Measurements from ENCODE around the gene NDEL1.

The NDEL1 gene

DNA sequence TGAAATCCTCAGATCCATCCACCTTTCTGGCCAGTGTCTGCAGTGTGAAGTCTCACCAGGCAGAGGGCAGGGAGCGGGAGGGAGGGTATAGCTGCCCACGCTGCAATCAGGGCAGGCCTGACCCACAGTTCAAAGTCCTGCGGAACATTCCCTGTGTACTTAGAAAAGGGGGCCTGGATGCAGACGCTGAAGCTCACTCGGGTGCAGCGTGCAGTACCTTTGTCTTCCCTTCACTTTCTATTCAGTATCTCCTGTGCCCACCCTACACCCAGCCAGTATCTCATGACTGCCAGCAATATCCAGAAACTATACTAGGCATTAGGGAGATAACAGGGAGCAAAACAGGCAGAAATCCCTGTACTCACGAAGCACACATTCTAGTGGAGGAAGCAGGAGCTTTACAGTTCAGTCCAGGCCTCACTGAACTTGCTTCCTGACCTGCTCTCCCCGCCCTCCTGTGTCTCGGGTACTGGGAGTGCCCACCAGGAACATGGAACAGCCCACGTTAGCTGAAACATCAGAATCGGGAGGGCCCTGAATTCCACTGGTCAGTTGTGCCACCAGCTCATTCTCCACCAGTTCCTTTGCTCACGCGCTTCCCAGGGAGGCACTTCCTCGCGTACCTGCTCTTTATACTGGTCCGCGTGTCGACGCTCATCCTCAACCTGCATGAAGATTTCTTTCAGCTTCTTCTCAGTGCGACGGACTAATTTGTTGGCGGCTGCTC, 42.2 kb downstream of the NDEL1 start:
- FAIRE-seq (no peak), DNase-seq (ENCODE audit: low spot score) (no peak)

DNA sequence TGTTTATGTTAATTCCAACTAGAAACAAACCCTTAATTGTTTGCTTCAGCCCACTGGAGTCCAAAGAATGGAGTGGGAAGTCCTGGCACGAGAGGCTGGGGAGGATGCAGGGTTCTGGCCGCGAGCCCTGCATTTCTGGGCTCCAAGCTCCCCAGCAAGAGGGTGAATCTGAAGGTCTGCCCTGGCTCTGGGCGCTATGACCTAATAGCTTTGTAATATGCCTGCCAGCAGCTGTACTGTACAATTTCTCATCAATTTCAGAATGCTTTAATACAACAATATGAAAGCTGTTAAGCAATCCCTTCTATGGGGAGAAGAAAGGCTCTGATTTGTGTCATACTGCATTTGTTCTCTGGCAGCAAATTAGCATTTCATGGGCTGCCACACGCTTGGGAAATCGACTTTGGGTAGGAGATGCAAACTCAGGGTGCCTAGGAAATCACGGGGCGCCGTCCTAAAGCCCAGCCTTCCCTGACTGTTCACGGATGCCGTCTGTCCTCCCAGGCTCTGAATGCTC, 43.8 kb downstream of the NDEL1 start:
- FAIRE-seq, result no peak

DNA sequence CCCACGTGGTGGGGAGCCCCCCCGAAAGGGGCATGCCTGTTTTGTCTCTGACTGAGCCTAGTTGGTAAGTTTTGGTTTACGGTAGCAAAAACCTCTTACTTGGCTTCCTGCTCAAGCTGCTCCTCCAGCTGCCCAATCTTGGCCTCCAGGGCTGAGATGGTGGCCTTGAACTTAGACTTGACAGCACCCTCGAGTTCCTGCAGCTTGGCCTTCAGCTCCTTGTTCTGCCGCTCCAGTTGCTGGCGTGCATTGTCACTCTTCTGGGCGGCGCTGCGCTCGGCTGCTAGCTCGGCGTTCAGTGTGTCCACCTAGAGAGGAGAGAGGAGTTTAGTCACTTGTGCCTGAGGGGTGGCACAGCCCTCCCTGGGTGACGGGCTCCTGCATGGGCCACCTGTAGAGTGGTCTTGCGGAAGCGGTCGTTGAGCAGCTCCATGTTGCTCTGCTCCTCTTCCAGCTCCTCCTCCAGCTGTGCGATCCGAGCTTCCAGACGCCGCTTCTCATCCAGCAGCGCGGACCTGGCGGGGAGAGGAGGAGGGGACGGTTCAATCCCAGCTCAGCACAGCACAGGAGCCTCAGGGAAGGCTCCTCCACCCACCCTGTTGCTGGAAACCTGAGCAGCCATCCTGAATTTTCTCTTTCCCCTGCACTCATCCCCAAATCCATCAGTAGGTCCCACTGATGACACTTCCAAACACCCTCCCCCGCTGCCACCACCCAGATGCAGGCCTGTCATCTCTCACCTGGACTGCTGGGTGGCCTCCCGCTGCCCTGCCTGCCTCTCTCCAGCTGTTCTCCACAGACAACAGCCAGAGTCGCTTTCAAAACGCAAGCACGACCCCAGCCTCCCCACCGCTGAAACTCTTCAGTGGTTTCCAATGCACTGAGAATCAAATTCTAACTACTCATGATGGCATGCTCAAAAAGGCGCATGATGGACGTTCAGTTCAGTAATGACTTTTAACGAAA, 44.6 kb downstream of the NDEL1 start:
- no peak for FAIRE-seq

More for the DNA sequence above, 43.8 kb downstream of the NDEL1 start:
- no peak for DNase-seq (ENCODE audit: low spot score)

DNA sequence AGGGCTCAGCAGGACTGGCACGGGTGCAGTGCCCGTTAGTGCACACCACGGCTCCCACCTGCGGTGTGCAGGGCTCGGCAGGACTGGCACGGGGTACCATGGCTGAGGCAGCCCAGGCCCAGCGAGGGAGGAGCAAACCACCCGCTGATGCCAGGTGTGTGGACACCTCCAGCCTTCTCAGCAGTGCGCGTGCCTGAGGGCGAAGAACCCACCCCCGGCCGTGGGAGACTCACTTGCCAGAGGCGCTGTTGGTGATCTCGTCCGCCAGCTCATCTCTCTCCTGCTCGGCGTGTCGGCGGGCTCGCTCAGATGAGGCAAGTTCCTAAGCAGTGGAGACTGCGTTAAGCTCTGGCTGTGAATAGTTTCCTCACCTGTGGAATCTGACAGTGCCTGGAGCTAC, 45.4 kb downstream of the NDEL1 start:
- no peak for FAIRE-seq
- DNase-seq (ENCODE audit: low spot score), result no peak

More for the DNA sequence above, 44.6 kb downstream of the NDEL1 start:
- no peak for DNase-seq (ENCODE audit: low spot score)

DNA sequence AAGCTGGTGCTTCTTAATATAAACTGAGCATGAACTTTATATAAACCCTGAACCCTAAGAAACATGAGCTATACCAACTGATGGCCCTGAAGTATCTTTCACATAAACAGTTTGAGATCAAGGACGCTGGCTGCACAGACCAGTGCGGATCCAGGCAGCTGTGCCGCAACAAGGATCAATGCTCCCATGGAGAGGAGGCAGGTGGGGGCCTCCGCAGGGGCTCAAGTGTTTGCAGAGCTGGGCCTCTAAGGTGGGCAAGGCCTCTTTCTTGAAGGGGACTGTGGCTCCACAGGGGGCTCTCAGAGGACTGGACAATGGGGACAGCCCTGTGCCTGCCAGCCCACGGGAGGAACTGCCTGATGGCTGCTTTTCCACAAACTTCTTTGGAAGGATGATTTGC, 46.0 kb downstream of the NDEL1 start:
- DNase-seq (ENCODE audit: low spot score) (no peak), FAIRE-seq (no peak)

DNA sequence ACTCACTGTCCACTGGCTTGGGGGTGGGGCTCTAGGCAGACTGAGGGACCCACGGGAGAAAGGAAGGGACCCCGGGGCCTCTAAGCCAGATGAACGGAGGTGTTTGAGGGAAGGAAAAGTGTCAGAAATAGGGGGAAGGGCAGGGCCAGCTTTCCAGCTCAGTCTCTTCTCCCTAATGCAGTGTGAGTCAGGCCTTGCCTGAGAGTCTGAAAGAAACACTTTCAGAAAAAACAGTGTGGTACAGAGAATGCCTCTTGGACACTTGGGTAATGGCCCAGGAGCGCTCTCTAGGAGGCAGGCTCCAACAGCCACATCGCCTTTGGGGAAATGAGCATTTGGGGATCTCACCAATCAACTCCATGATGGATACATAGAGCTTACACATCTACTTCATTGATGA, 46.9 kb downstream of the NDEL1 start:
- FAIRE-seq (no peak), DNase-seq (ENCODE audit: low spot score) (no peak)

DNA sequence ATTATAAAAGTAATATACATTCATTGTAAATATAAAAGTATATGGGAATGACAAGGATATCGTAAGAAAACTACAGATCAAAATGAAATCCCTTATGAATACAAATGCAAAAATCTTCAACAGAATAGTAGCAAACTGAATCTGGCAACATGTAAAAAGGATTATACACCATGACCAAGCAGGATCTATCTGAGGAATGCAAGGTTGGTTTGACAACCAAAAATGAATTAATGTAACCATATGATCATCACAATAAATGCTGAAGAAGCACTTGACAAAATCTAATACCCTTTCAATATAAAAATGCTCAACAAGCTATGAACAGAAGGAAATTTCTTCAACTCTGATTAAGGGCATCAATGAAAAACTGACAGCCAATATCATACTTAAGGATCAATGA, 48.8 kb downstream of the NDEL1 start:
- no peak for DNase-seq (ENCODE audit: low spot score)
- no peak for FAIRE-seq

DNA sequence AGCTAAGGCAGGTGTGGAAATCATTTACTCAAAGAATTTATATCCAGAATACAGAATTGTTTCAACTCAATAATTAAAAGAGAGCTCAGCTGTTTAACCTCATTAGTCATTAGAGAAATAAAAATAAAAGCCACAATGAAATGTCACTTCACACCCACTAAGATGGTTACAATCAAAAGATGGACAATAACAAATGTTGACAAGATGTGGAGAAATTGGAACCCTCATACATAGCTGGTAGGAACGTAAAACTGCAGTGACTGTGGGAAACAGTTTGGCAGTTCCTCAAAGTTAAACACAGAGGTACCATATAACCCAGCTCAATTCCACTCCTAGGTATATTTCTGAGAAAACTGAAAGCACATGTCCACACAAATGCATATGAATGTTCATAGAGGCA, 49.8 kb downstream of the NDEL1 start:
- DNase-seq (ENCODE audit: low spot score) (no peak), FAIRE-seq (no peak)

DNA sequence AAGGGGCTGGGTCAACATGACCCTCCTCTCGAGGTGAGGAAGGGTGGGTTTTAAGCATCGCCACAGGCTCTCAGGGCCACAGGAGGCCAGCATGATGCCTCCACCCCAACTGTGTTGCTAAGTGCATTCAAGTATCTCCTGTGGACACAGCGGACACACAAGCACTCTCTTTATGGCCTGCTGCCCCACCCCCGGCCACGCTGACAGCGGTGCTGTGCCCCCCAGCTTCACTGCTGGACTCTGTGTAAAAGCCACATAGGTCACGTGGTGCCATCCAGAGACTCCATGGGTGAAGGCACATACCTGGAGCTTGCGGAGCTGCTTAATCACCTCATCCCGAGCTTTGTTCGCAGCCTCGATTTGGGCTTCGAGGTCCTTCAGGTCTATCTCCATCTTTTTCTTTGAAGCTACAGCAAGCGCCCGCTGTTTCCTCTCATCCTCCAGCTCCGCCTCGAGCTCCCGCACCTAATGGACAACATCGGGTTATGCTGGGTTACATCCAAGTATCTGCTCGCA, 51.5 kb downstream of the NDEL1 start:
- DNase-seq (ENCODE audit: low spot score) (no peak), FAIRE-seq (no peak)

DNA sequence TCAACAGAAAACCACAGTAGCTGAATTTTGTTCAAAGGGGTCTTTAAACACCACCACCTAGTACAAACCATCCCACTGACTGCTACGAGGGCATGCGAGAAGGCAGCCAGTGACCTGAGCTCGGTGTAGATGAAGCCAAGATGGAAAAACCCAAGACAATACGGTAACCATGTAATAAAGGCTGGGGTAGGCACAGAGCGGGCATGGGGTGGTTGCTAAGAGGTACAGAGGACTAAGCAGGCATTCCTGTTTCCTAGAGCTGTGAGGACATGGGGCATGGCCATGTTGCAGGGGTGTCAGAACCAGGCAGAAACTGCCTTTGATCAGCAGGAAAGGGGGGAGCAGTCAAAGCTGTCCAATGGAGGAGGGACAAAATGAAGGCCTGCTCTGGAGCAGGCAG, 52.1 kb downstream of the NDEL1 start:
- DNase-seq (ENCODE audit: low spot score), result no peak
- no peak for FAIRE-seq

DNA sequence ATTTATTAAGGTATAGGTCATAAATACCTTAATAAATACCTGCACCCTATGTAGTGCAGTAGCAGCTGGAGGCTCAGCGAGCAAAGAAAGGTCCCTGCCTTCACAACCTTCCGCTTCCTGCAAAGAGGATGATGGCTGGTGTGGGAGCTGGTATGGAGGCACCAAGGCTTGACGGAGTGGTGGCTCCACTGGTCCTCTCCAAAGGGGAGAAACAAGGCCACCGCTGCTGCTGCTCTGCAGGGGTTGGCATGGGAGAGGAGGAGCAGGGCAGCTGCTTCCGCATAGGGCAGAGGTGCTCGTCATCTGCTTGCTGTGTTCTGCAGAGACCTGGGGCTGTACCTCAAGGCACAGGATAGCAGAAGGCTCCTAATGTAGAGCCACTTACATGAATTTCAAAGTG, 52.8 kb downstream of the NDEL1 start:
- DNase-seq (ENCODE audit: low spot score), result no peak
- no peak for FAIRE-seq

DNA sequence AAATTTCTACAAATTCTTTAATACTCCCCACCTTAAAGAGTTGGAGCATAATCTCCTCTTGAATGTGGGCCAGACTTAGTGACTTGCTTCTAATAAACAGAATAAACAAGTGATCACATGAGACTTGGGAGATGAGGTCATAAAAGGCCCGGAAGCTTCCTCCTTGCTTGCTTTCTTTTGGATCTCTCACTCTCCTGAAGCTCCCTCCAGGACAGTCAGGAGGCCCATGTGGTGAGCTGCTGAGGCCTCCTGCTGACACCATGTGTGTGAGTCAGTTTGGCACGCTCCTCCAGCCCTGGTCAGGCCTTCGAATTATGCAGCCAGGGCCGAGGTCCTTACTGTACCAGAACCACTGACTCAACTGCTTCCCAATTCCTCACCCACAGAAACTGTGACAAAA, 53.2 kb downstream of the NDEL1 start:
- DNase-seq (ENCODE audit: low spot score) (peak; percentile 76), FAIRE-seq (peak; percentile 59)

DNA sequence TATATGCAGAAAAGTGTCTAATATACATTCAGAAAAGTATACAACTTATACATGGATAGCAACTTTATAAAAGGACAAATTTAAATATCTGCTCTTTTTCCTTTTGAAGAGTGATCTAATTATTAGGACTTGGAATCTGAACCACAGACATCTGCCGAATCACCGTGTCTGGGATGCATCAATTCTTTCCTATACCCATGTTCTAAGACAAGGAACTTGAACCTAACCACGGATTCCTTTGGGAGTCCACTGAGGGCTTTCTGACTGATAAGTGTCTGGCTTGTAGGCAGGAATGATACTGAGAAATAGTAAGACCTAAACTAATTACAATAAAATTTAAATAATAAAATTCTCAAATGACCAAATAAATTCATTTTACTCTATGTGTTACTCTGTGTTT, 54.2 kb downstream of the NDEL1 start:
- DNase-seq (ENCODE audit: low spot score), result peak; percentile 7
- no peak for FAIRE-seq

DNA sequence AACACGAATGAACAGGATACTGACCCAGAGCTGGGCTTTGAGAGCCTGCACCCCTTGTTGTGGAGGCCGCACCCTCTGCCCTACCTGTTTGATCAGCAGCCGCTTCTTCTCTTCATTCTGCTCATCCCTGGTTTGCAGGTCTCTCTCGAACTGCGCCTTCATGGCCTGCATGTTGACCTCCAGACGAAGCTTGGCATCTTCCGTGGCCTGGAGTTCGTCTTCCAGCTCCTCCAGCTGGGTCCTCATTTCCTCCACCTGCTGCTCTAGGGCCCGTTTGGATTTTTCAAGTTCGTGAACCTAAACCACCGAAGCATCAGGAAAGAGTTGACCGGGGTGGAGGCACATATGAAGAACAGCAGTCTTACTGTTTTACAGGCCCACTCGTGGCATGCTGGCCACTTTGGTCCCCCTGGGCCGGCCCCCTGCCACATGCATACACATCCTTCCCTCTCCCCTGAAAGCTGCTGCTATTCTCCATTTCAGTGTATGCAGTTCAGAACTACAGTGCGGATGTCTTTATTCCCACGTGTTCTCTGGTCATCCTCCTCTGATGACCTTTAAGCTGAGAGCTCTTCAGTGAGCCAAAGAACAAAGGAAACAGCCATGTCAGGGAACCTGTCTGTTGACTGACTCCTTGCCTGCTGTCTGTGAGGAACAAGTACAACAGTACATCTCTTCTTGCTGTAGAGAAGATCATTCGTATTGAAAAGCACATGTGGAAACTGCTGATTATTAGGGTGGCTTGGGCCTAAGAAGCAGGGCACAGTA, 54.8 kb downstream of the NDEL1 start:
- FAIRE-seq, result no peak

DNA sequence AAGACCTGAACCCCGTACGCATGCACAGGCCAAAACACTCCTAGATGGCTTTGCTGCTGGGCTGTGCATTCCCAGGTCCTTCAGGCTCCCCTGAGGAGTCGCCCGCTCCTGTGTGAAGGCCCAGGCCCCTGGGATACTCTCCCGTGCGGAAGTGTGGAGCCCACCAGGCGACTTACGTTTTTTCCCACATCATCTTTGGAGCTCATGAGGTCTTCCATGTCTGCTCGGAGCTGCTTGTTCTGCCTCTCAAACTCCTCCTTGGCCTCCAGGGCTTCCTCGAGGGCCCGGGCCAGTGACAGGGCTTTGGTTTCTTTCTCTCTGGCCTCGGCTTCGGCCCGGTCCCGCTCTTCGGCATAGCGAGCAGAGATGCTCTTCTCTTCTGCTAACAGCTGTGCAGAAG, 56.4 kb downstream of the NDEL1 start:
- DNase-seq (ENCODE audit: low spot score) (no peak), FAIRE-seq (no peak)

More for the DNA sequence above, 54.8 kb downstream of the NDEL1 start:
- DNase-seq (ENCODE audit: low spot score), result no peak

DNA sequence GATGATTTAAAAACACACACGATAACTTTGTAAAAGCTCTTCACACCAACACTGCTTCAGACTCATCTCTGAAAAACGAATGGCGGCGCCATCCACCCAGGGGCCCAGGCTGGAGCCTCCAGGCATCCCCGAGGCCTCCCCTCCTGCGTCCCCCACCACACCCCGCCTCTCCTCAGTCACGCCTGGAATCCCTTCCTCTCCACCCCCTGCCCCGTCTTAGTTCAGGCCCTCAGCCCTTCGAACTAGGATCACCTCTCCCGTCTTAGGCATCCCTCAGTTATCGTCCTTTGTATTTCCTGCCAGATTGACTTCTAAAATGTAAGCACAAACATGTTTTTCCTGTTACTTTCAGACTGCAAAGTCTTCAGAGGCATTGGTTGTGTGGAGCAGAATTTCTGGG, 58.3 kb downstream of the NDEL1 start:
- no peak for DNase-seq (ENCODE audit: low spot score)
- no peak for FAIRE-seq

DNA sequence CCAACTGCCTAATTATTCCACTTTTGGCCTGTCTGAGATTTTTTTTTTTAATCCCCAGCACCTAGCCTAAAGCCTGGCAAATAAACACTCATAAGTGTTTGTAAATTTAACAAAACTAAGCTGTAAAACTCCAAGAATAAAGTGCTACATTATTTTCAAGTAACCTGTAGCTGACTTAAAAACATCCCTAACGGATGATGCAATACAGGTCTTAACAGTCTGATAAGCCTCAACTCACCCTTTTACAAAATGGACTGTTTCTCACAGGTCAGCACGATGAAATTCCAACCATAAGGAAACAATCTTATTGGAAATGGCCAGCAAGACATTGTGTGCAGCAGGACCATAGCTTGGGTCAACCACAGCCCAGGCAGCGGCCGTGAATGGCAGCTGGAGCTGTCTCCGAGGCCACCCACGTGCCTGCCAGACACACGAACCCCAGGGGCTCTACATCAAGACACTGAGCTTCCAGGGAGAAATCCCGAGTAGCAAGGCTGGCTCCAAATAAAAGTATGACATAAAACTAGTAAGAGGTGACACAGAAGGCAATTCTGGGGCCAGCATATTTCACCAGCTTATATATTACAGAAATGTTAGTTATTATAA, 58.9 kb downstream of the NDEL1 start:
- FAIRE-seq (no peak), DNase-seq (ENCODE audit: low spot score) (no peak)

DNA sequence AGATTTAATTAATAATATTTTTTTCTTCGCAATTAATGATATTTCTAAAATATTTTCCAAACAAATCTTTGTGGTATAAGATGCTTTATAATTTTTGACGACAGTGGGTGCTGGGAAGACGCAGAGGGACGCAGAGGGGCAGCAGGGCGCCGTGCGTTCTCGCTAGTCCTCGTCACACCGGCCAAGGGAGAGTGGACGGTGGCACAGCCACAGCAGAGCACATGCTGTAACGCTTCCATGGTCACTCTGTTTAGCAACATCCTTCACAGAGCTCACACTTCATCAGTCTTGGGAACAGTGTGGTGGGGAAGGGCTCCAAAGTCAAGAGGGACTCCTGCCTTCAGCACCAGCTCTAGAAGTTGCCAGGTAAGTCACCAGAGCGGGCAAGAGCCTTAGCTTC, 60.4 kb downstream of the NDEL1 start:
- DNase-seq (ENCODE audit: low spot score) (no peak), FAIRE-seq (no peak)

DNA sequence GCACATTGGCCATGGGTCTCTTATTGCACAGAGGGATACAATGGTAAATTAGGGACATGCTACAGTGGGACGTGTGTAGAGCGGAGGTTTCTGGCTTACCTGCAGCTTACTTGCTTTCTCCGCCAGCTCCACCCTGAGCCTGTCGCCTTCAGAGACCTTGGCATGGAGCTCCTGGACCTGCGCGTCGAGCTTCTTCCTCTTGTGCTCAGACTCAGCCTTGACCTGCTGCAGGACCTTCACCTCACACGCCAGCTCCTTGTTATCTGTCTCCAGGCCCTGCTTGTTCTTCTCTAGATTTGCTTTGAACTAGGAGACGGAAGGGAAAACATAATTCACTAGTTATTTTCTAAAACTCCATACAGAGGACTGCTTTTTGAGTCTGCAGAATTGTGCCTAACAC, 63.5 kb downstream of the NDEL1 start:
- FAIRE-seq, result no peak
- DNase-seq (ENCODE audit: low spot score), result no peak

DNA sequence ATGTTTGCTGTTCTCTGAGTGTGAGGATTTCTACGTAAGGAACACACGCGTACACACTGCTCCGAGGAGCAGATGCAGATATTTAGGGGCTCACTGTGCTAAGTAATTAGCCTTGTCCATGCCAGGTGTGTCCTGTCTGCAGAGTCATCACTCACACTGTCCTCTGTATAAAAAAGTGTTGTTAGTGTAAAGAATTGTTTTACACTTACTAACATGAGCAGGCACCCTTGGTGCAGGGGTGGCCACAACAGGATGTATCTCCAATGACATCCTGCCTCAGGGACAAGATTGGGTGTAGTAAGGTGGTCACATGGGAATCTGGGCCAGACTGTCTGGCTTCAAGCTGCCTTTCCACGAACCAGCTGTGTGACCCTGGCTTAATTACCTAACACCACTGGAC, 63.9 kb downstream of the NDEL1 start:
- FAIRE-seq, result no peak
- DNase-seq (ENCODE audit: low spot score), result no peak

DNA sequence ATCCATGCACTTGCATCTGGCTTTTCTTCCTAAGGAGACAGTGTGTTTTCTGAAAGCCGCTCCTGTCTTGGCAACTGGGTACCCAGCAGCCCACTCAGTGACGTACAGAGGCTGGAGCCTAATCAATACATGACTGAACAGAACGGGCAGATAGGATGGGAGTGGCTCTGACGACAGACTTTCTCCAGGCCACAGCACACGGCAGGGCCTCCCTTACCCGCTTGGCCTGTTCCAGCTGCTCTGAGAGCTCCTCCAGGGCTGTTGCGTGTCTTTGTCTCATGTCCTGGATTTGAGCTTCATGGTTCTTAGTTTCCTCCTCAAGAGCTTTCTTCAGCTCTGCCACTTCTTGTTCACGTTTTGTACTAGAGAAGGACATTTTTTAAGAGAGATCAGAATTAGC, 64.9 kb downstream of the NDEL1 start:
- no peak for FAIRE-seq

More for the DNA sequence above, 64.9 kb downstream of the NDEL1 start:
- no peak for DNase-seq (ENCODE audit: low spot score)
